HG02938 (cell line): Measurements from ENCODE around the gene STAP2.
"Not testable (repeated sequence)": the region's sequence is repeated elsewhere in the genome, so short reads cannot be mapped to it uniquely, and the experiment has no call there.

Source experiments
- ATAC-seq: cut with Tn5 transposase; IDR thresholded peaks from one replicate; pipeline ENCODE4 v1.9.1; 2021; ENCODE audit warnings: mild to moderate bottlenecking, moderate library complexity; ENCODE audit not compliant: unreplicated experiment

STAP2 gene

DNA sequence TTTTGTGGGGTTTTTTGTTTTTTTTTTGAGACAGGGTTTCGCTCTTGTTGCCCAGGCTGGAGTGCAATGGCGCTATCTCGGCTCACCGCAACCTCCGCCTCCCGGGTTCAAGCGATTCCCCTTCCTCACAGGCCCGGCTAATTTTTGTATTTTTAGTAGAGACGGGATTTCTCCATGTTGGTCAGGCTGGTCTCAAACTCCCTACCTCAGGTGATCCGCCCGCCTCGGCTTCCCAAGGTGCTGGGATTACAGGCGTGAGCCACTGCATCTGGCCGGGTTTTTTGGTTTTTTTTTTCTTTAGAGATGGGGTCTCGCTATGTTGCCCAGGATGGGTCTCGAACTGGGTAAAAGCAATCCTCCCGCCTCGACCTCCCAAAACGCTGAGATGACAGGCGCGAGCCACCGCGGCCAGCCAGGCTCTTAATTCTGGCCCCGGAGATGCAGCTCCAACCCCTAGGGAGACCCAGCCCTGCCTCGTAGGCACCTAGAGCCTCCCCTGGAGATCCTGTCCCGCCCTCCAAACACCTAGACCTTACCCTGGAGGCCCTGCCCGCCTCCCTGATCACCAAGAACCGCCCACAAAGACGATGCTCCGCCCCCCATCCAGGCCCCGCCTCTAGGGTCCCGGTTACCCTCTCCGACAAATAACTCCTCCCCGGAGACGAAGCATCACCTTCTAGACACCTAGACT is 9.5 kb downstream of the STAP2 start:
- ATAC-seq, result not testable (repeated sequence)

DNA sequence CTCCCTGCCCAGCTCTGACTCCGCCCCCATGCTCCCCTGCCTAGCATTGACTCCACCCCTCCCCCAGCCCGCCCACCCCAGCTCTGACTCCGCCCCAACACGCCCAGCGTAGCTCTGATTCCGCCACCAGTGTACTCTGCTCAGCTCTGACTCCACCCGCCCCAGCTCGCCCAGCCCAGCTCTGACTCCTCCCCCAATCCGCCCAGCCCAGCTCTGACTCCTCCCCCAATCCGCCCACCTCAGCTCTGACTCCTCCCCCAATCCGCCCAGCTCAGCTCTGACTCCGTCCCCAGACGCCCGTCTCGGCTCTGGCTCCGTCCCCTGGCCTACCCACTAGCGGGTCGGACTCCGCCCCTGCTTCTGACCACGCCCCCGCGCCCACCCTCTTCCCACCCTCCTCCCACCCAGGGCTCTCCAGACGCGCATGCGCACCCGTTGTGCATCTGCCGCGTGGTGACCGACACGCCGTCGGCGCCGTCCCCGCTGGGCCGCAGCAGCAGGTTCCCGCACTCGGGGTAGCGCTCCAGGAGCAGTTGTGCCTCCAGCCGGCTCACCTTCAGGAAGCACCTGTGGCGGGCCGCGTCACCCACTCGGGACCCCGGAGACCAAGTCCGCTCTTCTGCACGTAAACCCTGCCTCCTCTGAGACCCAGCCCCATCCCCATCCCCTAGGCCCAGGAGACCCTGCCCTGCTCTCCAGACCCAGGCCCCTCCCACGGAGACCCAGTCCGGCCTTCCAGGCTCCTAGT is 10.2 kb downstream of the STAP2 start:
- peak; percentile 71 for ATAC-seq

DNA sequence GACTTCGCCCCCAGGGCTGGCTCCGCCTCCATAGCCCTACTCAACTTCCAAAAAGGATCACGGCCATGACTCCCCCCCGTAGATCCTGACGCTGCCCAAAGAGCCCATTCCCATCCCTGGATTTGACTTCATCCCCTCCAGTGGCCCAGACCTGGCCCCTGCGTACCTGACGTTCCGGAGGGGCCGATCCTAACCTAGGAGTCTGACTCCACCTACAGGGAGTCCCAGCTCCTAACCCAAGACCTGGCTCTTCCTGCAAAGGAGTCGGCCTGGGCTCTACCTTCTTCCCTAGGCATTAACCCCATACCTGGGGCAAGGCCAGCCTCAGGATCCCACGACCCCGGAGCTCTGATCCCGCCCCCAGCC is 10.8 kb downstream of the STAP2 start:
- ATAC-seq, result peak; percentile 8

DNA sequence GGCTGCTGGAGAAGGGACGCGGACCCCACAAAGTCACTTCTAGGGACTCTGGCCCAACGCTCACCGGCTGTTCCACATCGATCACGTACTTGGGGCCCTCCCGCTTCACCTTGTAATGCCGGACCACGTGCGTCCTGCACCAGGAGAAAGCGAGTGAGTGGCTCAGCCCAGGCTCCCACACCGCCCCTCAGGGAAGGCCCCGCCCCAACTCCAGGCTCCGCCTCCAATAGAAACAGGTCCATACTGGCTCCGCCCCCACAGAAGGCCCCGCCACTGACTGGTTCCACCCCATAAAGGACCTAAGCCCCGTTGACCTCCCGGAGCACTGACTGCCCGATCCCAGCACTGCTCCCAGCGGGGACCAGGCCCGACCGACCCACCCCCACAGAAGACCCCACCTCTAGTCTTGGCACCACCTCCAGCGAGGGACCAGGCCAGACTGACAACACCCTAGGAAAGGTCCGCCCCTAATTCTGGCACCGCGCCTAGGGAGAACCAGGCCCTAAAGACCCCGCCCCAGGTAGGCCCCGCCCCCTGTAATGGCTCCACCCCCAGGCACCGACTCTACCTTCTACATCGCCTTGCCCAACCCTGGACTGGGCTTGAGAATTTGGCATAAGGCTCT is 11.3 kb downstream of the STAP2 start:
- no peak for ATAC-seq

DNA sequence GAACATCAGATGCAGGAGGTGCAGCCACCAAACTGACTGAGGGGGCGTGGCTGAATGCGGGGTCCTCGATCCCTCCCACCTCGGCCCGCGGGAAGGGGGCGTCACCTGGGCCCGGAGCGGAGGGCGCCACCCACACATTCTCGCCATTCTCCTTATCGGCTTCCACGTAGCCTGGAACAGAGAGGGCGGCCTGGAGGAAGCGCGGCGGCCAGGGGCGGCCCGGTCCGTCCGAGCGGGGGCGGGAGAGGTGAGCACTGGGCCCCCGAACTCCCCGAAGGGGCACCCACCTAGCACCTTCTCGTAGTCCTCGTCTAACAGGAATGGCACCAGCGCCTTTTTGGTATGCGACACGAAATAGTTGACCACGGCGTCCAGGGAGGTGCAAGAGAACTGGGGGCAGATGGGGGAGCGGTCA is 11.8 kb downstream of the STAP2 start:
- ATAC-seq, result no peak

DNA sequence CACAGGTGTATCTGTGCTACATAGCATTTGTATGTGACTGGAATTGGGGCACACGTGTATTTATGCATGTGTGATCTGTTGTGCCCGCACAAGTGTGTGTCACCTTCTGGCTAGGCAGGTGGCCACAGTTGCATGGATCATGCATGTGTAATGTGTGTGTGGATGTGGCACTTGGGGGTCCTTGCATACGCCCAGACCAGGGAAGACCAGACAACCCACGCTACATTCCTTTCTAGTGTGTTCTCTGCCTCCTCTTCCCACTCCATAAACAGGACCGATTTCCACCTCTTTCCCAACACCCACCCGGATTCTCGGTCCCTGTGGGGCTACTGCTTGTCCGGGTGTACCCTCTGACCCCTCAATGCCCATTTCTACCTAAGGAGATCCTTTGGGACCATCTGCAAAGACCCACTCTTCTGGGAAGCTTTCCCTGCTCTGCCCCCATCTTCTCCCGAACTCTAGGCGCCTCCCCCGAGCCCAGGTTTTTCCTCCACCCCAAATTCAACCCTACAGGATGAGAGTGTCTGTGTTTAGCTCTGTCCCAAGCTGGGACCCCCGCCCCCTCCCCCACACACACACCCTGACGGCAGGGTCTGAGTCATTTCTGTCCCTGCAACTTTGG is 12.3 kb downstream of the STAP2 start:
- ATAC-seq, result no peak

DNA sequence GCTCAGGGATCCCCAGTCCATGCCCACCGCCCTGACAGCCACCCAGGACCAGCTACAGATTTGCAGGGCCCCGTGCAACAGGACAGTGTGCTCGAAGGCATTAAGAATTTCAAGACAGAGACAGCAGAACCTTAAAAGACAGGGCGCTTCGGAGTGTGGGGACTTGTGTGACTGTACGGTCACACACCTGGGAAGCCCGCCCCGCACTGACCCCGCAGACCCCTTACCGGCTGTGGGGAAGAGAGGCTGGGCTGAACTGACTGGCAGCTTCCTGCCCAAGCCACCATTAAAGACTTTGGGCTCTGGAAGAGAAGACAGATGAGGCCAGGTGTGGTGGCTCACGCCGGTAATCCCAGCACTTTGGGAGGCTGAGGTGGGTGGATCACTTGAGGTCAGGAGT is 14.4 kb downstream of the STAP2 start:
- ATAC-seq, result no peak

DNA sequence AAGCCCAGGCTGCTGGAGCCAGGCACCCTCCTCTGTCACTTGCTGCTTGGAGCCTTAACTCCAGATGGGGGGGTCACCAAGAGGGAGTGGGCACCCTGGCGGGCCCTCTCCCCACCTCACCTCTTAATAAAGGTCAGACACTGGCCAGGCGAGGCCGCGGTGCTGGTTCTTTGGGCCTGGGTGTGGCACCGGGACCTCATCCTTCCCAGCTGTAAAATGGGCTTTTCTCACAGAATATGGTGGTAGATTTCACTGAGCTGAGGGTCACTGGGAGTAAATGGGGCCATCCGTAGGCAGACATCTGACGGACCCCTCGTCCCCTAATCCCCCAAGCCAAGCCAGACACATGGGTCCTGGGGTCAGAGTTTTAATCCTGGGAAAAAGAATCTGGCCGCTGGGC is 14.9 kb downstream of the STAP2 start:
- no peak for ATAC-seq

DNA sequence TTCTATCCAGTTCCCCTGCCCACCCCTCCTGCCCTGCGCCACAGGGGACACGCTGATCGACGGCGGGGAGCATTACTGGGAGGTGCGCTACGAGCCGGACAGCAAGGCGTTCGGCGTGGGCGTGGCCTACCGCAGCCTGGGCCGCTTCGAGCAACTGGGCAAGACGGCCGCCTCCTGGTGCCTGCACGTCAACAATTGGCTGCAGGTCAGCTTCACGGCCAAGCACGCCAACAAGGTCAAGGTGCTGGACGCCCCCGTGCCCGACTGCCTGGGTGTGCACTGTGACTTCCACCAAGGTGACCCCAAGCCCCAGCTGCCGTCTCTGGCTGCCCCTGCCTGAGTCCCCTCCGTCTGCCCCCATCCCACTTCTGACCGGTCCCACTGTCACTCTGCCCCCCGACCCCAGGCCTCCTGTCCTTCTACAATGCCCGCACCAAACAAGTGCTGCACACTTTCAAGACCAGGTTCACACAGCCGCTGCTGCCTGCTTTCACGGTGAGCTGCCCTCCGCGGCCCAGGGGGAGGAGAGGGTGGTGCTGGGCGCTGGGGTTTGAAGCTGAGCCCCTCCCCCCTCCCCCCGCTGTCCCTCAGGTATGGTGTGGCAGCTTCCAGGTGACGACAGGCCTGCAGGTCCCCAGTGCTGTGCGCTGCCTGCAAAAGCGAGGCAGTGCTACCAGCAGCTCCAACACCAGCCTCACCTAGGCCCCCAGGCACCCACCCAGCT is 15.5 kb downstream of the STAP2 start:
- ATAC-seq, result no peak

DNA sequence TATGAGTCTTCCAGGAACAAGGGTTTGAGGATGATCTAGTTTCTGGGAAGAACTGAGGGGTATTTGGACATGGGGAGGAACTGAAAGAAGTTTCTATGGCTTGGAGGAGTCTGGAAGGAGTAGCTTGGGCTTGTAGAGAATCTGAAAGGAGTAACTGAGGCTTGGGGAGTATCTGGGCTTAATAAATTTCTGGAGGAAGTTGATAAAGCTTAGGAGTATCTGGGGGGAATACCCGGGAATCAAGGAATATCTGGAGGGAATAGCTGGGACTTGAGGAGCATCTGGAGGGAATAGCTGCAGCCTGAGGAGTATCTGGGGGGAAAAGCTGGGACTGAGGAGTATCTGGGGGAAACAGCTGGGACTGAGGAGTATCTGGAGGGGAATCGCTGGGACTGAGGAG is 18.2 kb downstream of the STAP2 start:
- no peak for ATAC-seq

DNA sequence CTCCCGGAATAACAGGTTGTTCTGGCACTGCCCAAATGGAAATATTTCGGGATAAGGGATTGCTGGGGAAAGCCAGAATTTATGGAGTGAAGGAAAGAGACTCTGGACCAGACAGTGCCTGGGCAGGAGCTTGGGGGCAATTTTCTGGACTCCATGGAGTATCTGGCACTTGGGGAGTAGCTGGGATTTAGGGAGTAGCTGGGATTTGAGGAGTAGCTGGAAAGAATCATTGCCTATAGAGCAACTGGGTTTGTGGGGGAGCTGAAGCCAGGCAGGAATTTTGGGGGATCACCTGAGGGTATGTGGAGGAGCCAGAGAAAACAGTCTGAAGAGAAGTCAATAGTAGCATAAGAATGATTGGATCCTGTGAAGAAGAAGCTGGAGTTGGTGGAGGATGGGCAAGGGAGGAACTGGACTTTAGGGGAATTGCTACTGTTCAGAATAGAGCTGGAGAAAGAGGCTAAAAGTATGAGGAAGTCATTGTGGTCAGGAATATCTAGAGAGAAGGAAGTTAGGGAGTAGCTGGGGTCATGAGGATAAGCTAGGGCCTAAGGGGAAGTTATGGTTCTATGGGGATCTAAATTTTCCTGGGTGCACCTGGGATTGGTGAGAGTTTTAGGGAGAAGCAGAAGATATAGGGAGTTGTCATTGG is 19.4 kb downstream of the STAP2 start:
- no peak for ATAC-seq

DNA sequence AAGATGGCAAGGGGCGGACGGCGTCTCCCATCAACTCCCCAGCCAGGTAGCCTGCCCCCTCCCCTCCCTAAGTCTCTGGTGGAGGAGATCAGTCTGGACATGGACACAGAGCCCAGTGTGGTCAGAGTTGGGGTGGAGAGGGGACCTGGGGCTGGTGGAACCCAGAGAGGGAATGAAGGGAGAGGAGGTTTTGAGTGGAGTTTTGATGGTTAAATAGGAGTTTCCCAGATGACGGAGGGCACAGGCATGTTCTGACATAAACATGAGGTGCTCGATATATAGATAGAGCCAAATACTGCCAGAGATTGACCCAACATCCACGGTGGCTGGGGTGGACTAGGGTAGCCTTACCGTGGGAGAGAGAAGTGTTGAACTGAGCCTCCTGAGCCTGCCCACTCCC is 20.2 kb downstream of the STAP2 start:
- no peak for ATAC-seq

DNA sequence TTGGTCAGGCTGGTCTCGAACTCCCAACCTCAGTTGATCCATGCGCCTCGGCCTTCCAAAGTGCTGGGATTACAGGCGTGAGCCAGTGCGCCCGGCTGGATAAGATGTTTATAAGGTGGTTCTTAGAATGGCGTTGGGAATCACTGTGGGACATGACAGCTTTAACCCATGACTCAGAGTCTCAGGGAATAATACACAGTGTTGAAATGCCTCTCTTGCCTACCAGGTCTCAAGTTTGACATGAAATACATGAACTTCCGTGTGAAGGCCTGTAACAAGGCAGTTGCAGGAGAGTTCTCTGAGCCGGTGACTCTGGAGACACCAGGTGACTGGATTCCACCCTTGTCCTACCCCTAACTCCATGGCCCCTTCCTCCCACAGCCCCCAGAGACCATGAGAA is 21.7 kb downstream of the STAP2 start:
- ATAC-seq, result no peak

DNA sequence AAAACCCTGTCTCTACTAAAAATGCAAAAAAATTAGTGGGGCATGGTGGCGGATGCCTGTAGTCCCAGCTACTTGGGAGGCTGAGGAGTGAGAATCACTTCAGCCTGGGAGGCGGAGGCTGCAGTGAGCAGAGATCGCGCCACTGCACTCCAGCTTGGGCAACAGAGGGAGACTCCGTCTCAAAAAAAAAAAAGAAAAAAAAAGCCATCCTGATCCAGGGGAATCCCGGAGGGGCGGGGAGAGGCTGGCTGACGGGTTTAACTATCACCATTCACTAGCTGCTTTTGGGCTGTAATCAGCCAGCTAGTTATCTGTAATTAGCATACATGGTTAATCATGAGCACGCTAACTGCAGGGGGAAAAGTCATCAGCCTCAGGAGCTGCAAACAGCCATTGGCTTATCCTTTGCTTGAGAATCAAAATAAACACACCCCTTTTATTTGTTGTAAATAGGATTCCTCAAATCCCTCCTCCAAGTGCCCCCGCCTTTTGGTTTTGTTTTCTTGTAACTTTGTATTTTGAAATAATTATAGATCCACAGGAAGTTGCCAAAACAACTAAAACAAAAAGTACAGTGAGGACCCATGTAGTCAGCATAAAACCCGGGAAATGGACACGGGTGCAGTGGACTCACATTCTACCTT is 24.7 kb downstream of the STAP2 start:
- ATAC-seq, result no peak

DNA sequence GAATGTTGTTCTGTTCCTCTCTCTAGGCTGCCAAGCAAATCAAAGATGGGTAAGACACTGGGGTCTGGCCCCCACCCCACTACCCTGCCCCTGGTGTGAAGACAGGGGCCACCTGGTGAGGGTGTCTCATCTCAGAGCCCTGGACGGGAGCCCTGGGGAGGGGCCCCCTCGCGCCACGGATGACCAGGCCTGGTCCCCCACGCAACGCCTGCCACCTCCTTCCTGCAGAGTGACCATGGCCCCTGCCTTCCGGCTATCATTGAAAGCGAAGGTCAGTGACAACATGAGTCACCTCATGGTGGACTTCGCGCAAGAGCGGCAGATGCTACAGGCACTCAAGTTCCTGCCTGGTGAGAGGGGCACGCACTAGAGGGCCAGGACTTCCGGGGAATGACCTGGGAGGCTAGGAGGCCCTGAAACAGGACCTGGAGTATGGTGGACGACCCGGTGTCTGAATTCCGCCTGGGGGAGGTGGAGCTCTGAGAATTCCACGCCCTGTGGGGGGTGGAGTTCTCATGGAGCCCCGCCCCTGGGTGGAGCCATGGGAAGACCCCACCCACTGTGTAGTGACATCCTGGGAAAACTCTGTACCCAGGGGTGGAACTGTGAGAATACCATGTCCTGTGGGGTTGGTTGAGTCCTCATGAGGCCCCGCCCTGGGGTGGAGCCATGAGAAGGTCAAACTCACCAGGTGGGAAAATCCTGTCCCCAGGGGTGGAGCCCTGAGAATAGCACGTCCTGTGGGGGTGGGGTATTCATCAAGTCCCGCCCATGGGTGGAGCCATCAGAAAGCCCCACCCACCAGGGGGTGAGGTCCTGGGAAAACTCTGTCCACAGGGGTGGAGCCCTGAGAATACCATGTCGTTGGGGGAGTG is 28.1 kb downstream of the STAP2 start:
- ATAC-seq, result no peak

DNA sequence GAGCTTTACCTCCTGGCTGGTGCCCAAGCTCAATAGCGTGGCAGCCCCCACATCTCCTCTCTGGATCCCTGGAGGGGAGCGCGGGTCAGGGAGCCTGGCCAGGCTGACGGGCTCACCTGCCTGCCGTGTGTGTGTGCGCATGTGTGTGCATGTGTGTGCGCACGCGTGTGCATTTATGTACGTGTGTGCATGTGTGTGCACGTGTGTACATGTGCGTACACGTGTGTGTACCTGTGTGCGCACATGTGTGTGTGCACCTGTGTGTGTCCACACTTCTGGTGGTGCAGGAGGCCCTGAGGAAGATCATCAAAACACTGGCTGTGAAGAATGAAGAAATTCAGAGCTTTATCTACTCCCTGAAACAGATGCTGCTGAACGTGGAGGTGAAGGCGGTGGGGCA is 33.0 kb downstream of the STAP2 start:
- ATAC-seq, result no peak

DNA sequence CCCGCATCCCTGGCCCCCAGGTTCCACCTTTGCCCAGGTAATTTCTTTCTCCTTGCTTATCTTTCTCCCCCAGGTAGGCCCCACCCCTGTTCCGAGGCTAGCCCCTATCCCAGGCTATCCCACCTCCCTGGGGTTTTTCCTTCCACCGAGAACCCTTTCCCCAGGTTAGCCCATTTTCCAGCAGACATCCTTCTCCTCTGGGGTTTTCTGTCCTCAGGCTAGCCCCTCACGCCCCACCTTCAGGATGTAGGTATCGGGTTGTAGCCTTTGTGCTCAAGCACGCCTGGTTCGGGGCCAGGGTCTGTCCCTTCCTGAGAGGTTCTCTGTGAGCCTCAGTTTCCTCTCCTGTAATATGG is 33.4 kb downstream of the STAP2 start:
- ATAC-seq, result no peak

DNA sequence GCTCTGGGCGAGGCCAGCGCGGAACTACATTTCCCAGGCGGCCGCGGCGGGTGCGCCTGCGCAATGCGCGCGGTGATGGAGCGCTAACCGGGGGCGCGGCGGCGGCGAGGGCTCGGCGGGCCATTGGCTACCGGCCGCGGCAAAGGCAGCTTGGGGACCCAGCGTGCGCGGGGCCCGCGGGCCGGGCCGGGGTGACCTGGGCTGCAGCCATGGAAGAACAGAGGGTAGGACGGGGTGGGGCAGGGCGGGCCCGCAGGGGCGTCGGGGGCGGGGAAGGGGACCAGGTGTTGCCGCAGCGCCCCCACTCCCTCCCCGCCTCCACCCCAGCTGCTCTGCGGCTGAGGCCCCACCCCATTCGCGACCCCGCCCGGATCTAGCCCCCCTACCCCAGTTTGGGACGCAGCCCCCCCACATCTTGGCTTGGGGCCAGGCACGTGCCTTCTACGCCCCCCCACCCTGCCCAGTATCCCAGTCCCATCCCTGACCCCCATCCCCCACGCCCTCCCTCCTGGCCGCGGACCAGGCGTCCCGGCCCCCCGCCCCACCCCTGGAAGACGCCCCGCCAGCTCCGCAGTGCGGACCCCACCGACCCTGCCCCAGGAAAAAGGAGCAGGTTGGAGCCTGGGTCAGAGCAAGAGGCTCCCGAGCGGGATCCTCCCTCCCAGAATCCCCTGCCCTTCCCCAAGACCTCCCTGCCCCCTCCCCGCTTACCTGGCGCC is 33.9 kb downstream of the STAP2 start, which contains the start of gene FSD1:
Gene FSD1 (plus strand): TSS at position 61 of the 719 bp plus-strand sequence. CDS start 149 bp downstream, at position 210.
- no peak for ATAC-seq
